GM12878 (cell line): ENCODE results near the gene NLE1. TPM values are rescaled to one million over a fixed set of nuclear protein-coding genes. Genes with fewer than 3 reads are reported as not detected.

Experiments used
- BCLAF1 ChIP-seq: fragments of 450-650 bp; IDR thresholded peaks from 2 replicates; pipeline ENCODE4 v1.6.1; 2017; ENCODE audit warnings: antibody characterized with exemption, mild to moderate bottlenecking, moderate library complexity
- CBX3 ChIP-seq: fragments of 200-600 bp; sonication (generic); IDR thresholded peaks from 2 replicates; pipeline ENCODE4 v1.6.1; 2016; ENCODE audit warnings: low read depth, borderline replicate concordance
- CHD4 ChIP-seq: fragments of 200-600 bp; sonication (generic); IDR thresholded peaks from 2 replicates; pipeline ENCODE4 v1.6.1; 2016; ENCODE audit warnings: mild to moderate bottlenecking
- EED ChIP-seq: sonication (generic); IDR thresholded peaks from 2 replicates; pipeline ENCODE4 v1.6.1; 2016; ENCODE audit warnings: antibody characterized with exemption, low read depth
- ETV6 ChIP-seq, 2 experiments: fragments of 450-650 bp in 1 of 2; IDR thresholded peaks in 1 of 2; conservative IDR thresholded peaks in 1 of 2; 2 replicates each; pipeline ENCODE4 v1.6.1; 2014; ENCODE audit warnings: antibody characterized with exemption in 1 of 2, borderline replicate concordance in 1 of 2, low read depth in 1 of 2, mild to moderate bottlenecking in 1 of 2, moderate library complexity in 1 of 2
- EZH2 ChIP-seq: IDR thresholded peaks from 2 replicates; pipeline ENCODE4 v1.6.1; 2012; ENCODE audit warnings: low read depth, mild to moderate bottlenecking, control low read depth, inconsistent platforms, low read length, borderline replicate concordance; ENCODE audit not compliant: control insufficient read depth
- HCFC1 ChIP-seq: fragments of 150-350 bp; IDR thresholded peaks from 2 replicates; pipeline ENCODE4 v1.6.1; 2014; ENCODE audit warnings: low read length
- MAX ChIP-seq: IDR thresholded peaks from 2 replicates; pipeline ENCODE4 v1.6.1; 2012; ENCODE audit warnings: low read depth, low read length, improper control_type of control experiment
- MTA3 ChIP-seq: IDR thresholded peaks from 2 replicates; pipeline ENCODE4 v1.6.1; 2012; ENCODE audit warnings: low read length, inconsistent platforms, borderline replicate concordance
- MXI1 ChIP-seq: fragments of 150-350 bp; IDR thresholded peaks from 2 replicates; pipeline ENCODE4 v1.6.1; 2011; ENCODE audit warnings: low read depth, mild to moderate bottlenecking, inconsistent platforms, low read length, improper control_type of control experiment
- NR2F1 ChIP-seq: fragments of 450-650 bp; conservative IDR thresholded peaks from 2 replicates; pipeline ENCODE4 v1.6.1; 2017; ENCODE audit warnings: mild to moderate bottlenecking
- POLR2AphosphoS5 ChIP-seq: IDR thresholded peaks from 2 replicates; pipeline ENCODE4 v1.6.1; 2011; ENCODE audit warnings: mild to moderate bottlenecking, low read length, inconsistent platforms
- RELB ChIP-seq: fragments of 450-650 bp; IDR thresholded peaks from 2 replicates; pipeline ENCODE4 v1.6.1; 2017; ENCODE audit warnings: low read depth, mild to moderate bottlenecking, moderate library complexity
- SMAD5 ChIP-seq: IDR thresholded peaks from 2 replicates; pipeline ENCODE4 v1.6.1; 2016; ENCODE audit warnings: antibody characterized with exemption, low read depth
- SMC3 ChIP-seq: IDR thresholded peaks from 2 replicates; pipeline ENCODE4 v1.6.1; 2011; ENCODE audit warnings: low read length, improper control_type of control experiment, borderline replicate concordance
- SREBF2 ChIP-seq: IDR thresholded peaks from 2 replicates; pipeline ENCODE4 v1.6.1; 2012; ENCODE audit warnings: mild to moderate bottlenecking, low read length
- SRF ChIP-seq, 2 experiments: IDR thresholded peaks; 2 replicates each; pipeline ENCODE4 v1.6.1; 2011; ENCODE audit warnings: low read depth in 2 of 2, low read length in 2 of 2, mild to moderate bottlenecking in 1 of 2, moderate library complexity in 1 of 2
- STAT1 ChIP-seq: fragments of 450-650 bp; conservative IDR thresholded peaks from 2 replicates; pipeline ENCODE4 v1.6.1; 2014; ENCODE audit warnings: antibody characterized with exemption, mild to moderate bottlenecking
- SUZ12 ChIP-seq: fragments of 200-600 bp; sonication (generic); IDR thresholded peaks from one replicate; pipeline ENCODE4 v1.6.1; 2018; ENCODE audit warnings: antibody characterized with exemption, mild to moderate bottlenecking; ENCODE audit not compliant: unreplicated experiment
- WRNIP1 ChIP-seq: IDR thresholded peaks from 2 replicates; pipeline ENCODE4 v1.6.1; 2011; ENCODE audit warnings: low read depth, low read length, improper control_type of control experiment, borderline replicate concordance
- YBX1 ChIP-seq: fragments of 450-650 bp; IDR thresholded peaks from 2 replicates; pipeline ENCODE4 v1.6.1; 2016; ENCODE audit warnings: antibody characterized with exemption
- ZBTB33 ChIP-seq: fragments of 450-650 bp; IDR thresholded peaks from 2 replicates; pipeline ENCODE4 v1.6.1; 2017; ENCODE audit warnings: mild to moderate bottlenecking
- ZNF24 ChIP-seq: fragments of 450-650 bp; IDR thresholded peaks from 2 replicates; pipeline ENCODE4 v1.6.1; 2017; ENCODE audit warnings: antibody characterized with exemption, mild to moderate bottlenecking
- ZNF384 ChIP-seq: IDR thresholded peaks from 2 replicates; pipeline ENCODE4 v1.6.1; 2012; ENCODE audit warnings: low read depth, mild to moderate bottlenecking, low read length, improper control_type of control experiment, borderline replicate concordance
- ZZZ3 ChIP-seq: IDR thresholded peaks from 2 replicates; pipeline ENCODE4 v1.6.1; 2011; ENCODE audit warnings: low read depth; ENCODE audit not compliant: control insufficient read depth, insufficient read length
- polyA plus RNA-seq, 11 experiments: library from polyadenylated mRNA; depleted of rRNA in 4 of 11; unstranded in 6 of 11; stranded (reverse) in 5 of 11; fragments of >200 nt; fragmentation: Nextera tagmentation in 4 of 11; fragmentation: Illumina TruSeq in 1 of 11; extraction: Ambion mirVana in 4 of 11; extraction: Trizol in 1 of 11; gene quantifications; 1 replicate in 1 of 11; 2 replicates in 10 of 11; pipeline versions ENCODE4 v1.2.1 to v1.2.3, GENCODE V29; 2011 to 2016; ENCODE audit warnings: inconsistent platforms in 2 of 11, missing spikeins in 2 of 11, low read depth in 1 of 11
- total RNA-seq, 4 experiments: library from RNA; depleted of rRNA in 3 of 4; stranded (reverse); fragments of >200 nt in 3 of 4; fragmentation: Illumina TruSeq in 1 of 4; extraction: Trizol in 1 of 4; gene quantifications; 2 replicates each; pipeline versions ENCODE4 v1.2.1 to v1.2.3, GENCODE V29; 2013 to 2021

NLE1 gene
- total and polyA plus RNA-seq, 10 of the 15 experiments (the other 5 are each of a cell fraction or from before 2014, with no cell fraction given): 2.4 to 33.5 (median 17.6) TPM

GRCh38 chr17:35088356-35088880, 53.7 kb downstream of the NLE1 start (continued):
- TF ChIP-seq ZBTB33 (no peak), WRNIP1 (no peak), EED (peak; percentile 32; the same call in 1 of the 2 replicates), EZH2 (no peak), STAT1 (peak; percentile 51; the same call in 1 of the 2 replicates), NR2F1 (no peak), POLR2AphosphoS5 (peak; percentile 71; the same call in 1 of the 2 replicates), HCFC1 (no peak), SMAD5 (peak; percentile 59; the same call in 1 of the 2 replicates), SUZ12 (no peak), ZNF384 (no peak), CBX3 (no peak), RELB (peak; percentile 86), YBX1 (no peak), CHD4 (no peak), MTA3 (0 out of 2 replicates have a peak, but pooled peaks have one; percentile 2), SRF (IDR thresholded peaks at IDR 0.05; ENCODE audit: low read depth in 2 of 2, low read length in 2 of 2) (no peak), SMC3 (no peak; the same call in 1 of the 2 replicates), ETV6 (conservative IDR thresholded peaks at IDR 0.05 in 1 of 2, IDR thresholded peaks at IDR 0.05 in 1 of 2; ENCODE audit: borderline replicate concordance in 1 of 2, low read depth in 1 of 2) (no peak), MAX (no peak; the same call in 1 of the 2 replicates), MXI1 (no peak), BCLAF1 (no peak), SREBF2 (no peak), ZNF24 (no peak), ZZZ3 (no peak)
